ENCODE data around the gene ZNF217. TPM values are rescaled to one million over a fixed set of nuclear protein-coding genes. Genes with fewer than 3 reads are reported as not detected.
"Not testable (repeated sequence)": the region's sequence is repeated elsewhere in the genome, so short reads cannot be mapped to it uniquely, and the experiment has no call there.

Gene ZNF217
- total RNA-seq, 1 donor from 2014 or later = 8.0 TPM

GRCh38 chr20:53576195-53576580, 17.5 kb downstream of the ZNF217 start:
- intact Hi-C loops (cut with micrococcal nuclease) = loop anchor here (5.0 kb wide), 1 partner anchor 366 kb away; no protein-coding TSS in a partner anchor
- no peak for ATAC-seq
- DNase-seq = no peak

GRCh38 chr20:53575481-53576194, 18.0 kb downstream of the ZNF217 start:
- ATAC-seq = no peak
- intact Hi-C loops (cut with micrococcal nuclease) = loop anchor here (5.0 kb wide), 1 partner anchor 367 kb away; no protein-coding TSS in a partner anchor
- DNase-seq = no peak

GRCh38 chr20:53574819-53575218, 18.8 kb downstream of the ZNF217 start:
- no peak for ATAC-seq
- no peak for DNase-seq
- intact Hi-C loops (cut with micrococcal nuclease) = loop anchor here (5.0 kb wide), 1 partner anchor 367 kb away; no protein-coding TSS in a partner anchor

GRCh38 chr20:53574259-53574789, 19.3 kb downstream of the ZNF217 start:
- DNase-seq (no peak), ATAC-seq (no peak)
- intact Hi-C loops (cut with micrococcal nuclease) = no loop called here

DNA sequence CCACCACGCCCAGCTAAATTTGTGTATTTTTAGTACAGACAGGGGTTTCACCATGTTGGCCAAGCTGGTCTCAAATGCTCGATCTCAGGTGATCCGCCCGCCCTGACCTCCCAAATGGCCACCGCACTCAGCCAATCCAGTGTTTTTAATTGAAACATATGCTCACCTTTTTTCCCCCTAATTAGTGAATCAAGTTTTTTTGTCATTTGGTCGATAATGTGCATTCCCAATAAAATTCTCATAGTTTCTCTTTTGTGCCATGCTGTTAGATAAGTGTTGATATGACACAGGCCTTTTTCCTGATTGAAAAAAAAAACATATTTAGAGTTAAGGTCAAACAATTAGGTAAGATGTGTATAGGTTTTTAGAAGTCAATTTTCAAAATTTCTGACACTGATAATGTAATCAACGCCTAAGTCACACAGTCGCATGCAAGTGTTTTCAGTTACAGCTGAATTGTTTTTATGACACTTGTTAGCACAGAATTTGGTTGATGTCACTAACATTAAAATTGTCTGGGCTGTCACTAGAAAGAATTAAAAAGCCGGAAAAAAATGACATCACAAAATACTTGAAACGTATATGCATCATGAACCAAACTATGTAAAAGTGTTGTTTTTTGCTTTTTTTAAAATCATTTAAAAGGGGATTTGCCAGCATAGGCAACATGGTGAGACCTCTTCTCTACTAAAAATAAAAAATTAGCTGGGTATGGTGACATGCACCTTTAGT, 21.9 kb downstream of the ZNF217 start:
- ATAC-seq = no peak
- no peak for DNase-seq

DNA sequence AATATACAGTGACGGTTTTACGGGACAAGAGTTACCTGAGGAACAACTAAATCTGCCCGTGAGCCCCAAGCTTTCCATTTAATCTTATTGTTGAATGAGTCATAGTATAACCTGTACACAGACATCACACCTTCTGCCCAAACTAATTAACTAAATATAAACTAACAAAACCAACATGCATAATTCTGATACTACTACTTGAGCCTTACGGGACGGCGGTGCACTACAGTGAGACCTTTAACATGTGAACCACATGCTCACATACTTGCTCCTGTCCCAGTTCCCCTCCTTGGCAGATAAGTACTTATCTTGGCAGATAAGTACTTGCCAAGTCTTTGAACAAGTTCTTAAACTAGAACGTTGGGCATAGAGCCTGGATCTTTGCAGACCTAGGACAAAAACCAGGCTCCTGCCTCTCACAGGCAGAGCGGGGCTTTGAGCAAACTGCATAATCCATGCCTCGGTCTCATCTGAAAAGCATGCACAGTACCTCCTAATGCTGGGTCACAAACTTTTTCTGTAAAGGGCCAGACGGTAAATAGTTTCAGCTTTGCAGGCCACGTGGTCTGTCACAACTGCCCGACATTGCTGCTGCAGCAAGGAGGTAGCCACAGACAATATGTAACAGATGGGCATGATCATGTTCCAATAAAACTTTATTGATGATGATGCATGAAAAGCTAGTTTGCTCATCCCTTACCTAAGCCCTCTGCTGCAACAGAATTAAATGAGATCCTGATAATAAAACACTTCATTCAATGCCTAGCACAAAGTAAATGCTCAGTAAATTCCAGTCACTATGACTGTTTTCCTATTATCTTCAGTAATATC, 23.0 kb downstream of the ZNF217 start:
- no peak for DNase-seq
- intact Hi-C loops (cut with micrococcal nuclease) = no loop called here
- ATAC-seq = peak; percentile 37

More for the DNA sequence above, 21.9 kb downstream of the ZNF217 start:
- intact Hi-C loops (cut with micrococcal nuclease) = no loop called here

GRCh38 chr20:53569606-53570307, 23.9 kb downstream of the ZNF217 start:
- intact Hi-C loops (cut with micrococcal nuclease) = no loop called here
- DNase-seq (no peak), ATAC-seq (no peak)

- DNase-seq (no peak), ATAC-seq (no peak)
- intact Hi-C loops (cut with micrococcal nuclease) = no loop called here
Observed at GRCh38 chr20:53569005-53569404, 24.6 kb downstream of the ZNF217 start.

- DNase-seq (no peak), ATAC-seq (no peak)
- intact Hi-C loops (cut with micrococcal nuclease) = no loop called here
Observed at GRCh38 chr20:53568351-53568750, 25.3 kb downstream of the ZNF217 start.

- DNase-seq = no peak
- intact Hi-C loops (cut with micrococcal nuclease) = no loop called here
- ATAC-seq = no peak
Observed at GRCh38 chr20:53567379-53567917, 26.2 kb downstream of the ZNF217 start.

- ATAC-seq; intact Hi-C loops (cut with micrococcal nuclease); DNase-seq: not testable (repeated sequence)
Observed at GRCh38 chr20:53566623-53567022, 27.0 kb downstream of the ZNF217 start.

DNA sequence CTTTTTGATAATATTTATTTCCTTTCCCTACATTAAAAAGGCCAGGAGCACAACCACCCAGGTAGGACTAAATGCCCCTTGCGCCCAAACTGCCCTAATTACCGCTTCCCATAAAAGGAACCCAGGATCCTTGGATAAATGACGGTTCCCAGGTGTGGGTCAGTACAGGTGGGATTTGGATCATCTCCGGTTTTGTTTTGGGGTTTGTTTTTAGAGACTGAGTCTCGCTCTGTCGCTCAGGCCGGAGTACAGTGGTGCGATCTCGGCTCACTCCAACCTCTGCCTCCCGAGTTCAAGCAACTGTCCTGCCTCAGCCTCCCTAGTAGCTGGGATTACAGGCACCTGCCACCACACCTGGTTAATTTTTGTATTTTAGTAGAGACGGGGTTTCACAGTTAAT, 28.4 kb downstream of the ZNF217 start:
- intact Hi-C loops (cut with micrococcal nuclease) = no loop called here
- no peak for ATAC-seq
- no peak for DNase-seq

DNA sequence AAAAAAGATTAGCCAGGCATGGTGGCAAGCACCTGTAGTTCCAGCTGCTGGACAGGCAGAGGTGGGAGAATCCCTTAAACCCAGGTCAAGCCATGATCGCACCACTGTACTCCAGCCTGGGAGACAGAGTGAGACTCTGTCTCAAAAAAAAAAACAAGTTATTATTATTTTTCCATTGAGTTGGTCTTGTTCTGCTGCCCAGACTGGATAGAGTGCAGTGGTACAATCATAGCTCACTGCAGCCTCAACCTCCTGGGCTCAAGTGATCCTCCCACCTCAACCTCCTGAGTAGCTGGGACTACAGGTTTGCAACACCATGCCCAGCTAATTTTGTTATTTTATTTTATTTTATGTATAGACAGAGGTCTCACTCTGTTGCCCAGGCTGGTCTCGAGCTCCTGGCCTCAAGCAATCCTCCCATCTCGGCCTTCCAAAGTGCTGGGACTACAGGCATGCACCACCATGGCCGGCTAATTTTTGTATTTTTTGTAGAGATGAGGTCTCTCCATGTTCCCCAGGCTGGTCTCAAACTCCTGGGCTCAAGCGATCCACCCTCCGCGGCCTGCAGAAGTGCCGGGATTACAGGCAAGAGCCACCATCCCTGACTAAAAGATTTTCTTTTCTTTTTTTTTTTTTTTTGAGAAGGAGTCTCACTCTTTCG, 31.4 kb downstream of the ZNF217 start:
- intact Hi-C loops (cut with micrococcal nuclease); ATAC-seq: not testable (repeated sequence)

GRCh38 chr20:53561505-53561904, 32.1 kb downstream of the ZNF217 start:
- DNase-seq (no peak), ATAC-seq (no peak)
- intact Hi-C loops (cut with micrococcal nuclease) = no loop called here

More for the DNA sequence above, 31.4 kb downstream of the ZNF217 start:
- not testable (repeated sequence) for DNase-seq

DNA sequence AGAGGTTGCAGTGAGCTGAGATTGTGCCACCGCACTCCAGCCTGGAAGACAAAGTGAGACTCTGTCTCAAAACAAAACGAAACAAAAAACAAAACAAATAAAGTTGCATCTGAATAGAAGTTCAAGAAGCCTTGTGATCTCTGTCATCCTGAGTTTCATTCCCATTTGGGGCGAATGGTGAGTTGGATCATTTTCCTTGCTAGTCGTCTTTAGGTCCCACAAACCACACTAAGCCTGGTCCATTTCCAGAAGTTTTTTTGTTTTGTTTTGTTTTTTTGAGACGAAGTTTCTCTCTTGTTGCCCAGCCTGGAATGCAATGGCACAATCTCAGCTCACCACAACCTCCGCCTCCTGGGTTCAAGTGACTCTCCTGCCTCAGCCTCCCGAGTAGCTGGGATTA, 33.8 kb downstream of the ZNF217 start:
- intact Hi-C loops (cut with micrococcal nuclease) = no loop called here
- ATAC-seq = no peak
- no peak for DNase-seq

DNA sequence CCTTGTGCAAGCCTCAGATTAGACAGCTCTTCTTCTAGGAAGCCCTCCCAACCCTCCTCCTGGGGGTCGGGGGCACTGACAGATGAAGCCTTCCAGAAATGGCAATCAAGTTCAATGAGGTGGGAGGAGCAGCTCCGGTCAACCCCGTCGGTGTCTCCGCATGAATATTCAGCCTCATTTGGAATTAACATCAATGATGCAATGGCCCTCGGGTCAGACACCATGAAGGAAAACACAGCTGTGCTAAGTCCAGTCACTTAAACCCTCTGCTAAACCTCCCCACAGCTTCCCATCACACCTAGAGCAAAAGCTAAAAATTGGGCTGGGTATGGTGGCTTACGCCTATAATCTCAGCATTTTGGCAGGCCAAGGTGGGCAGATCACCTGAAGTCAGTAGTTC, 36.5 kb downstream of the ZNF217 start:
- intact Hi-C loops (cut with micrococcal nuclease) = no loop called here
- ATAC-seq (no peak), DNase-seq (no peak)

DNA sequence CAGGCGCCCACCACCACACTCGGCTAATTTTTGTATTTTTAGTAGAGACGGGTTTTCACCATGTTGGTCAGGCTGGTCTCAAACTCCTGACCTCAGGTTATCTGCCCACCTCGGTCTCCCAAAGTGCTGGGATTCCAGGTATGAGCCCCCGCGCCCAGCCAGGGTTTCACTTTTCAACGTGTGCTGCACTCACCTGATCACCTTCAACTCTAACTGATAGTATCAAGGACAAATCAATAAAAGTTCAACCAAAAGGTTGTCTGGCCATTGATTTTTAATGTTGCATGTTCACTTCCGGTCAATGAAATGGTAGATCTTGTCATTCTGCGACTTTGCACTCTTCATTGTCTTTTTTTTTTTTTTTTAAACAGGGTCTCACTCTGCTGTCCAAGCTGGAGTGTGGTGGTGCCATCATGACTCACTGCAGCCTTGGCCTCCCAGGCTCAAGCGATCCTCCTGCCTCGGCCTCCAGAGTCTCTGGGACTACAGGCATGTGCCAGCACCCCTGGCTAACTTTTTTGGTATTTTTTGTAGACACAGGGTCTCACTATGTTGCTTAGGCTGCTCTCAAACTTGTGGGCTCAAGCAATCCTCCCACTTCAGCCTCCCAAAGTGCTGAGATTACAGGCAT, 37.3 kb downstream of the ZNF217 start:
- intact Hi-C loops (cut with micrococcal nuclease) = no loop called here
- no peak for DNase-seq
- ATAC-seq = no peak

GRCh38 chr20:53555816-53556215, 37.8 kb downstream of the ZNF217 start:
- ATAC-seq (no peak), DNase-seq (no peak)
- intact Hi-C loops (cut with micrococcal nuclease) = no loop called here
